Activated naive CD8-positive, alpha-beta T cell treated with anti-CD3 and anti-CD28 coated beads, Interleukin-2, amount 10 ng/mL, durations not matched to agents 7 days and 5 days (primary cell): ENCODE measurements around the gene ECE1. TPM values are rescaled to one million over a fixed set of nuclear protein-coding genes. Genes with fewer than 3 reads are reported as not detected.
A peak's percentile ranks its signal among the peaks of the same experiment; 100 is the strongest.

ENCODE experiments used
- ATAC-seq: fragments of 150-1000 bp; cut with Tn5 transposase; one replicate; pipeline ENCODE4 v1.10.0; 2021; ENCODE audit warnings: low read depth, moderate library complexity
- POLR2A ChIA-PET: fragments of 350-600 bp; sonication (Branson Sonifier 250); formaldehyde crosslinking; loops from one replicate; lab custom pipeline; 2021; ENCODE audit warnings: antibody characterized with exemption; lab: Charles Lee
- DNase-seq: peaks from one replicate; pipeline ENCODE4 v3.0.0; 2021
- H3K27ac Mint-ChIP-seq: one replicate; pipeline ENCODE4 v1.8.0; 2022; ENCODE audit warnings: mild to moderate bottlenecking, mixed read lengths
- H3K27me3 Mint-ChIP-seq: one replicate; pipeline ENCODE4 v1.8.0; 2022; ENCODE audit warnings: mild to moderate bottlenecking, moderate library complexity, mixed read lengths
- H3K36me3 Mint-ChIP-seq: one replicate; pipeline ENCODE4 v1.8.0; 2021; ENCODE audit warnings: mild to moderate bottlenecking, mixed read lengths
- H3K4me1 Mint-ChIP-seq: one replicate; pipeline ENCODE4 v1.8.0; 2021; ENCODE audit warnings: mixed read lengths
- H3K4me3 Mint-ChIP-seq: one replicate; pipeline ENCODE4 v1.8.0; 2022; ENCODE audit warnings: mild to moderate bottlenecking, moderate library complexity, mixed read lengths
- H3K9me3 Mint-ChIP-seq: one replicate; pipeline ENCODE4 v1.8.0; 2021; ENCODE audit warnings: mixed read lengths
- total RNA-seq, 2 experiments: library from RNA; stranded (reverse); gene quantifications; one replicate each; pipeline ENCODE4 v1.2.3, GENCODE V29; 2021

ECE1 gene
- total RNA-seq, 2 experiments from 2014 or later, result 83.2 to 85.5 TPM

DNA sequence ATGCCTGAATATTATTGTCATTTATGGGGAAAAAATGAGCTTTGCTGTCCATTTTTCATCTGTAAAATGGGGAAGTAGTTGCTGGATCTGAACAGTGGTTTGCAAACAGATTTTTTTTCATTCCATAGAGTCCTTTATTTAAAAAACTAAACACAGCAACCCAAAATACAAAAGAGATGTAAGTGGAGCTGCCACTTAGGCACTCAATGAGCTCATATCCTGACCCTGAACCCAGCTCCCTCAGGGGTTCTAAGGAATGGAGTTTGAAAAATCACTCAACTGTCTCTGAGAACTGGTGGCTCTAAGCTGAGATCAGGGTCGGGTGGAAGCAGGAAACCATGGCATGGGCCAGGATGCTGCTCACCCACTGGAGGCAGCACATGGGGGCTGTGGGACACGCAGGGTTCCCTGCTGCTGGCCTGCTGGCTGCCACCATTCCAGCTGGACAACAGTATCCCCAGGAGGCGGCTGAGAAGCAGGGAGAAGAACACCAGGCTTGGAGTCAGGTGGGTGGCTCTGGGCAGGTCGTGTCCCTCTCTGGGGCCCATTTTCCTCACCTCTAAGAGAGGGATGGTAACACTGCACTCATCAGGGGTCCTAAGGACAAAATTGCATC is 9.6 kb upstream of the ECE1 start:
- H3K27me3 Mint-ChIP-seq, result no peaks in the 10 kb centered on the region
- POLR2A ChIA-PET, result no interaction called here
- no peak overlapping the region for H3K4me3 Mint-ChIP-seq
- H3K27ac Mint-ChIP-seq, result no peak overlapping the region
- H3K36me3 Mint-ChIP-seq, result peaks cover 4% of the 10 kb centered on the region
- ATAC-seq, result no peak
- no peak for DNase-seq
- H3K4me1 Mint-ChIP-seq, result peaks cover 41% of the 10 kb centered on the region
- H3K9me3 Mint-ChIP-seq, result no peaks in the 10 kb centered on the region

- ATAC-seq (no peak), DNase-seq (no peak)
- Mint-ChIP-seq H3K4me1 (peaks cover 50% of the 10 kb centered on the region), H3K9me3 (no peaks in the 10 kb centered on the region), H3K27ac (peak overlapping the region; percentile 40), H3K4me3 (no peak overlapping the region), H3K36me3 (peaks cover 4% of the 10 kb centered on the region), H3K27me3 (no peaks in the 10 kb centered on the region)
- POLR2A ChIA-PET, result interaction anchor here (1.0 kb wide), 1 partner anchor 46 kb away, joined by 3 read pairs; no protein-coding TSS in a partner anchor
These were observed 8.7 kb upstream of the ECE1 start for GRCh38 chr1:21298981-21299391.

- ATAC-seq (no peak), DNase-seq (no peak)
- peaks cover 59% of the 10 kb centered on the region for H3K4me1 Mint-ChIP-seq
- H3K9me3 Mint-ChIP-seq, result no peaks in the 10 kb centered on the region
- no peak overlapping the region for H3K4me3 Mint-ChIP-seq
- H3K27ac Mint-ChIP-seq, result peak overlapping the region; percentile 54
- peaks cover 4% of the 10 kb centered on the region for H3K36me3 Mint-ChIP-seq
- no peaks in the 10 kb centered on the region for H3K27me3 Mint-ChIP-seq
- POLR2A ChIA-PET, result no interaction called here
These were observed 7.7 kb upstream of the ECE1 start for GRCh38 chr1:21297975-21298374.

DNA sequence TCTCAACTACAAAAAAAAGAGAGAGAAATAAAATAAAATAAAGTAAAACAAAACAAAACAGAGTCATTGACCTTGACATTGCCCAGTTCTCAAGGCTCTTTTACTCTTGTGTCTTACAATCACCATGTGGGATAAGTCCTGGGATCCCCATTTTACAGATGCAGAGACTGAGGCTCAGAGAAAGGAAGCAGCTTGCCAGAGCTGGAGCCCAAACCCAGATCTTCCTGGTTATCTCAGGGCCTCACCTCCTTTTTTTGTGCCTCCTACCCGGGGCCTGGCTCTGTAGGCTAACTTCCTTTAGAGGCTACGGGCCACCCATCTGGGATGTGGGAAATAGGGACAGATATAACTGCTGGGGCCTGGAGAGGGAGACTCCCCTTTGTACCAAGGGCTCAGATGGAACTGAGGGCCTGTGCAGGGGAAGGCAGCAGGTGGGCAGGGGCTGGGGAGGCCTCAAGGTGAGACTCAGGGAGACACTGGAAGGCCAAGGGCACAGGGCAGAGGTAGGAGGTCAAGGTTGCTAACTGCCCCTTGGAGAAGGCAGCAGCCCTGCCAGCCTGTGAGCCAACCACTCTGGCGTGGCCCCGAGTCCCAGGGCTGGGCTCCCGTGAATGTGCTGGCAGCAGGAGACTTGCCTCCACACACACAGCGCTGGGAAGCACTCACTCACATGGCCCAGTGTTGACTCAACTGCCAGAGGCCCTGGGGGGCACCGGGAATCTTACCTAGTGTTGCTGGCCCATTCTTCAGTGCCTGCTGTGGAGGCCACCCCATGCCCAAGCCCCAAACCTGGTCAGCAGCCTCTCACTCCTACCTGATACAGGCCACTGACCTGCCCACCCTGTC is 6.5 kb upstream of the ECE1 start:
- POLR2A ChIA-PET, result no interaction called here
- Mint-ChIP-seq H3K36me3 (peaks cover 4% of the 10 kb centered on the region), H3K4me1 (peaks cover 66% of the 10 kb centered on the region), H3K9me3 (no peaks in the 10 kb centered on the region), H3K27ac (peak overlapping the region; percentile 71), H3K27me3 (no peaks in the 10 kb centered on the region), H3K4me3 (no peak overlapping the region)
- ATAC-seq, result no peak
- no peak for DNase-seq

- Mint-ChIP-seq H3K36me3 (peaks cover 4% of the 10 kb centered on the region), H3K27me3 (no peaks in the 10 kb centered on the region), H3K9me3 (no peaks in the 10 kb centered on the region), H3K4me1 (peaks cover 73% of the 10 kb centered on the region), H3K4me3 (peak overlapping the region; percentile 38), H3K27ac (peak overlapping the region; percentile 85)
- no peak for DNase-seq
- ATAC-seq, result no peak
- POLR2A ChIA-PET, result interaction anchor here (0.6 kb wide), 1 partner anchor 38 kb away, joined by 6 read pairs; no protein-coding TSS in a partner anchor
These were observed 5.3 kb upstream of the ECE1 start for GRCh38 chr1:21295545-21295944.

DNA sequence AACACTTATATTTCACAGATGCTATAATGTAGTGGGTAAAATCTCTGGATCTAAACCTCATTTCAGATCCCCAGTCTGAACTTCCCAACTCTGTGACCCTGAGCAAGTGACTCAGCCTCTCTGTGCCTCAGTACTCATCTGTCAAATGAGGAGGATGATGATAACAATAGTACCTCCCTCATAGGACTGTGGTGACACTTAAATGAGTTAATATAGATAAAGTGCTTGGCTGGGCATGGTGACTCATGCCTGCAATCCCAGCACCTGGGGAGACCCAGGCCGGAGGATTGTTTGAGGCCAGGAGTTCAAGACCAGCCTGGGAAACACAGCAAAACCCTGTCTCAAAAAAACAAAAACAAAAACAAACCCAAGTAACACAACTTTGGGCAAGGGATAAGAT is 4.7 kb upstream of the ECE1 start:
- peak overlapping the region; percentile 90 for H3K27ac Mint-ChIP-seq
- peak overlapping the region; percentile 77 for H3K4me3 Mint-ChIP-seq
- no peaks in the 10 kb centered on the region for H3K9me3 Mint-ChIP-seq
- no peak for ATAC-seq
- H3K27me3 Mint-ChIP-seq, result no peaks in the 10 kb centered on the region
- POLR2A ChIA-PET, result interaction anchor here (1.2 to 5.3 kb wide), 5 partner anchors 25 to 49 kb away, joined by 3 to 80 read pairs (median 14); no protein-coding TSS in a partner anchor
- peaks cover 72% of the 10 kb centered on the region for H3K4me1 Mint-ChIP-seq
- peaks cover 4% of the 10 kb centered on the region for H3K36me3 Mint-ChIP-seq
- DNase-seq, result no peak

GRCh38 chr1:21294266-21294989 is 4.2 kb upstream of the ECE1 start:
- peaks cover 69% of the 10 kb centered on the region for H3K4me1 Mint-ChIP-seq
- peaks cover 4% of the 10 kb centered on the region for H3K36me3 Mint-ChIP-seq
- peak overlapping the region; percentile 90 for H3K27ac Mint-ChIP-seq
- ATAC-seq (peak; percentile 75), DNase-seq (peak; percentile 73)
- no peaks in the 10 kb centered on the region for H3K27me3 Mint-ChIP-seq
- H3K4me3 Mint-ChIP-seq, result peak overlapping the region; percentile 77
- POLR2A ChIA-PET, result interaction anchor here (0.9 to 5.3 kb wide), 9 partner anchors 15 to 660 kb away, joined by 3 to 80 read pairs (median 4); no protein-coding TSS in a partner anchor
- H3K9me3 Mint-ChIP-seq, result no peaks in the 10 kb centered on the region

DNA sequence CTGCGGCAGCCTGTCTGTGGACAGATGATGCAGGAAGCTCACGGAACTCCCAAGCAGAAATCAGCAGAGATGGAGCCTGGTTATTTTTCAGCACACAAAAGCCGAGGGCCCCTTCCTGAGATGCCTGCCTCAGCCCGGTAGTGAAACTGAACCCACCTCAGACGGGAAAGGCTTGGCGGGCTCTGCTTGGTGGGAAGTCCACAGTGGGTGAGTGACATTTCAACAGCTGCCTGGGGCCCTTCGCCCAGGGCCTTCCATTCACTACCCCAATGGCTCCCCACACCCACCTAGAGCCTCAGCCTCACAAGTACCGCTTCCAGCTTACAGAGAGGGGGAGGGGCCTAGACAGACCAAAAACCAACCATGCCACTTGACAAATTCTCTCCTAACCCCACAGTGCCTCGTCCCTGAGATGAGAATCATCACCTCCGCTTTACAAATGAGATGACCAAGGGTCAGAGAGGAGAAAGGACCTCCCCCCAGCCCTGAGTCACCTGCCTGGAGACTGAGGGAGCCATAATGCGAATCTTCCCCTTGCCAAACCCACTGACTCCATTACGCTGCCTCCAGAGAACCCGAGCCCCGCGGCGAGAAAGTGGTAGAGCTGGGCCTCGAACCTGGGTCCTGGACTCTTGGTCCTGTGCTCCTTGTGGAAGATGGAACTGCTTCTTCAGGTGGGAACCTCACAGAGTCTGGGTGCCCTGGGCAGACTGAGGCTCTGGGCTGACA is 3.4 kb upstream of the ECE1 start:
- peak; percentile 30 for ATAC-seq
- peaks cover 67% of the 10 kb centered on the region for H3K4me1 Mint-ChIP-seq
- DNase-seq, result peak; percentile 66
- H3K9me3 Mint-ChIP-seq, result no peaks in the 10 kb centered on the region
- H3K36me3 Mint-ChIP-seq, result peaks cover 4% of the 10 kb centered on the region
- no peaks in the 10 kb centered on the region for H3K27me3 Mint-ChIP-seq
- H3K27ac Mint-ChIP-seq, result peak overlapping the region; percentile 90
- POLR2A ChIA-PET, result interaction anchor here (0.7 to 5.3 kb wide), 13 partner anchors 14 to 660 kb away, joined by 3 to 80 read pairs (median 4); no protein-coding TSS in a partner anchor
- H3K4me3 Mint-ChIP-seq, result peak overlapping the region; percentile 77

DNA sequence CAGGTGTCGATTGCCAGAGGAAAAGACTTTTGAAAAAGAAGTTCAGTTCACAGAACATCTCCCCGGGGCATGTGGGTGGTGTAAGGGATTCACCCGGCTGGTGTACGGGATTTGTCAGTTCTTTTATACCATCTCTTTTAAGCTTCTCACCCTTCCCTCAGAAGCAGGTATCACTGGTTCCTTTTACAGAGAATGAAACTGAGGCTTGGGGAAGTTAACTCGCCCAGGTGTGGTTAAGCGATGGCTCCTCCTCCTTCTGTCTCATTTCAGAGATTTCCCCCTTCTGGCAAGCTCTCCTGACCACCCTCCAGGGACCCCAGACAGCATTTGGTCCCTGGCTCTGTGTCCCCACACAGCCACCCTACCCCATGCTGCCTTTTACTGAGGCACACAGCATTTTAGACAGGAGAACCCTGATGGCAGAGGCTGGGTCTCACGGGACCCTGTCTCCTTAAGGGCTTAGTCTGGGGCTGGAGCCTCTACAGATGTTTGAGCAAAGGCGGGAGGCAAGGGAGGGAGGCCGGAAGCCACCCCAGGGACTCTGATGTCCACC is 2.8 kb upstream of the ECE1 start:
- no peaks in the 10 kb centered on the region for H3K27me3 Mint-ChIP-seq
- DNase-seq, result peak; percentile 62
- peaks cover 2% of the 10 kb centered on the region for H3K36me3 Mint-ChIP-seq
- peak; percentile 23 for ATAC-seq
- H3K27ac Mint-ChIP-seq, result peak overlapping the region; percentile 90
- no peaks in the 10 kb centered on the region for H3K9me3 Mint-ChIP-seq
- POLR2A ChIA-PET, result interaction anchor here (0.7 to 5.3 kb wide), 13 partner anchors 13 to 51 kb away, joined by 3 to 80 read pairs (median 4); no protein-coding TSS in a partner anchor
- H3K4me1 Mint-ChIP-seq, result peaks cover 67% of the 10 kb centered on the region
- peak overlapping the region; percentile 77 for H3K4me3 Mint-ChIP-seq

- H3K4me3 Mint-ChIP-seq, result peak overlapping the region; percentile 77
- POLR2A ChIA-PET, result interaction anchor here (0.8 to 5.3 kb wide), 8 partner anchors 13 to 51 kb away, joined by 3 to 80 read pairs (median 6); no protein-coding TSS in a partner anchor
- H3K27me3 Mint-ChIP-seq, result no peaks in the 10 kb centered on the region
- H3K27ac Mint-ChIP-seq, result peak overlapping the region; percentile 90
- DNase-seq, result no peak
- no peak for ATAC-seq
- no peaks in the 10 kb centered on the region for H3K9me3 Mint-ChIP-seq
- H3K4me1 Mint-ChIP-seq, result peaks cover 68% of the 10 kb centered on the region
- peaks cover 5% of the 10 kb centered on the region for H3K36me3 Mint-ChIP-seq
These were observed 2.3 kb upstream of the ECE1 start for GRCh38 chr1:21292503-21292983.

DNA sequence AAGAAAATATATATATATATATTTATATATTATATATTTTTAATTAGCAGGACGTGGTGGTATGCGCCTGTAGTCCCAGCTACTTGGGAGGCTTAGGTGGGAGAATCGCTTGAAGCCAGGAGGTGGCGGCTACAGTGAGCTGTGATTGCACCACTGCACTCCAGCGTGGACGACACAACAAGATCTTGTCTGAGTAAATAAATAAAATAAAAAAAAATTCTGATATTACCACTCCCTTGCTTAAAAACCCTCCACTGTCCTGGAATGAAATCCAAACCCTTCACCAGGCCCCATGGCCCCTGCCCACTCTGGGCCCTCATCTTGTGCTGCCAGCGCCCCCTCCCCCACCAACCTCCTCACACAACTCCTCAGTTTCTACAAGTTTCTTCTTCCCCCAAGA is 1.7 kb upstream of the ECE1 start:
- H3K36me3 Mint-ChIP-seq, result peaks cover 5% of the 10 kb centered on the region
- no peaks in the 10 kb centered on the region for H3K9me3 Mint-ChIP-seq
- H3K4me1 Mint-ChIP-seq, result peaks cover 68% of the 10 kb centered on the region
- POLR2A ChIA-PET, result interaction anchor here (1.3 to 5.3 kb wide), 5 partner anchors 12 to 52 kb away, joined by 4 to 80 read pairs (median 17); no protein-coding TSS in a partner anchor
- ATAC-seq, result no peak
- H3K27me3 Mint-ChIP-seq, result no peaks in the 10 kb centered on the region
- peak overlapping the region; percentile 90 for H3K27ac Mint-ChIP-seq
- peak overlapping the region; percentile 77 for H3K4me3 Mint-ChIP-seq
- DNase-seq, result no peak

GRCh38 chr1:21291184-21291583 is 921 bp upstream of the ECE1 start:
- Mint-ChIP-seq H3K4me3 (peak overlapping the region; percentile 88), H3K27me3 (no peaks in the 10 kb centered on the region), H3K27ac (peak overlapping the region; percentile 81), H3K9me3 (no peaks in the 10 kb centered on the region), H3K36me3 (peaks cover 5% of the 10 kb centered on the region), H3K4me1 (peaks cover 64% of the 10 kb centered on the region)
- POLR2A ChIA-PET, result interaction anchor here (0.6 to 5.3 kb wide), 2 partner anchors 31 to 53 kb away, joined by 3 to 80 read pairs; no protein-coding TSS in a partner anchor
- DNase-seq (no peak), ATAC-seq (no peak)
